OCI-M2 (cell line): ENCODE measurements around the gene NKX2-2.

Experiments used
- DNase-seq: peaks from one replicate; lab custom pipeline; 2025; ENCODE audit not compliant: unreplicated experiment; lab: John Stamatoyannopoulos, UW

The NKX2-2 gene

GRCh38 chr20:21522481-21523280 is 8.8 kb upstream of the NKX2-2 start:
- DNase-seq = no peak

DNA sequence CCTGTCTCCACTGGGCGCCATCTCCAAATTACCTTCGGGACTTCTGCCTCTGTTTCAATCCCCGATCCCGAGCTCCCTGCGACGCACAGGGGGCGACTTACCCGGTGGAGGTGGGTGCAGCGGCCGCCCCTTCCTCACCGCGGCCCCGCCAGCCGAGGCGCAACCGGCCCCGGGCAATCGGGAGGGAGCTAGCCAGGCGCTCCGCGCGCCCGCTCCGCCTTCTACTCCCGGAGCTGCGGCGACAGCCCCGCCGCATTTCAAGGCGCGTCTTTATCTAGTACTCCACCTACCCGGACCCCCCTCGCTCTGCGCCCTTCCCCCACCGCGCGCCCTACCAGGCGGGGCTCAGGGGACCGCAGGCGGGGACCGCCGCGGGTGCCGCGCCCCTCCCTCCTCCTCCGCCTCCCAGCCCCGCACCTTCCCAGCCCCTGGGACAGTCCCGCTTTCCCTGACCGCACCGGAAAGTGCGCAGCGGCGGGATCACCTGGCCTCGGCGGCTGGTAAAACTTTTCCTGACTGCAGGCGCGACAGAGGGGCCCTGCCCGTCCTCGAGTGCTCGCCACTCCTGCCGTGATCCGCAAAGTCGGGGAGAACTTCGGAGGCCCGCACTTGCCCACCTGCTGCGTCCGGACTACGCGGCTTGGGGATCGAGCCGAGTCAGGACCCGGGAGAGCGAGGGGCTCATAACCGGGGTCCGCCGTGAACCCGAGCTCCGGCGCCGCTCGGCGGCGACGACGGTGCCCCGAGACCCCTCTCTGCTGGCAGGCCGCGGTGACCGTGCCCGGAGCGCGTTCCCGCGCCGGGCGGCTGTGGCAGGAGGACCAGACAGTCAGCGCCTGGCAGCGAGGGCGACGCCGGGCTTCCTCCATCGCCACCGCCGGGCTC is 8.0 kb upstream of the NKX2-2 start:
- no peak for DNase-seq

DNA sequence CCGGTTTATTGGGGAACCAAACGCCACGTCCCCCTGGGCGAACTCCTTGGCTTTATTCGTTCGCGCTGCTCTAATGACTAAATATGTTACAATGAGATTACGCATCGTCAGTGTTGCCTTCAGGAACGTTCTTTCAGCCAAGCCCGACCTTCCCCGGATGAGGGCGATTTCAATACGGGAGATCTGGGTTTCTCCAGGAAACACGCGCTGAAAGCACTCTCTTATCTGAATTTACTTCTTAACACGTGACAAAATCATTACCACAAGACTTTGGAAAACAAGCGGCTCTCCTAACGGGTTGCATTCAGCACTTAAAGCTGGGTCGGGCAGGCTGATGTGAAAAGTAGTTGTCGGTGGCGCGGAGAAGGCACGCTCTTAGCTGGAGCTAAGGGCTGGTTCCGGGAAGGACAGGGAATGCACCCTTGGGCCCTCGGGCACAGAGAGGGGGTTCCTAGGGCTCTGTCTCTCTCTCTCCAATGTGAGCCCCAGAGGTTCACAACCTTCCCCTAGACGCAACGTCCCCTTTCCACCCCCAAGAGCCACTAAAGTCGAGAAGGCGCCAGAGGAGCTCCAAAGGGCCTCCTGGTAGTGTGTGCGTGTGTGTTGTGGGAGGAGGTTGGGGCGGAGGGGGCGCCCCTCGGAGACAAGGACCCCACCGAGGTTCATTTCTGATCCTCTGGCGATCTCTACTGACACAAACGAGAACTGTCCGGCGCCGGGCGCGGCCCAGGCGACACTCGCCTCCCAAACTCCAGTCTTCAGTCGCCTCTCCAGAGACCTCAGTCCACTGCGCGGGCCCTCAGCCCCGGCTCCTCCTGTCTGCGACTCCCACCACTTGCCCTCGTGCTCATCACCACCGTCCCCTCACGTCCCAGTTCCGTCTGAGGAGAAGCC is 7.1 kb upstream of the NKX2-2 start:
- no peak for DNase-seq

DNA sequence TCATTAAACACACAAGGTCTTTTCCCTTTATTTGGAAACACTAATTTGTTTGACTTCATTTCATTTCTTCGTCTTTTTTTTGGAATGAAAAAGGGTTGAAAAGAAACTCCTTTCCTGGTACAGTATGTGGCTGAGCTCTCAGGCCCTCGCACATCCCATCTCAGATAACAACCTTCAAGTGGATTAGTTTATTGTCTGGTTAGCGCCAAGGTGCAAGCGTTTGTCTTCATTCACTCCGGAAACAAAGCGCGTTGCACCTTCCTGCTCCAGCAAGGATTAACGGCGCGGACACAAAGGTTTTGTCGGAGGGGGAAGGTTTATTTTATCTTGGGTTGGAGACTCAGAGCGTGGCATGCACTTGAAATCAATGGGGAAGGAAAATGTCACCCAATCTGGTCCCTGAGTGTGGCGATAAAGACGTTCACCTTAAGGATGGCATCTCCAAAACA is 5.3 kb upstream of the NKX2-2 start:
- no peak for DNase-seq

GRCh38 chr20:21518292-21518991 is 4.6 kb upstream of the NKX2-2 start:
- DNase-seq = no peak

DNA sequence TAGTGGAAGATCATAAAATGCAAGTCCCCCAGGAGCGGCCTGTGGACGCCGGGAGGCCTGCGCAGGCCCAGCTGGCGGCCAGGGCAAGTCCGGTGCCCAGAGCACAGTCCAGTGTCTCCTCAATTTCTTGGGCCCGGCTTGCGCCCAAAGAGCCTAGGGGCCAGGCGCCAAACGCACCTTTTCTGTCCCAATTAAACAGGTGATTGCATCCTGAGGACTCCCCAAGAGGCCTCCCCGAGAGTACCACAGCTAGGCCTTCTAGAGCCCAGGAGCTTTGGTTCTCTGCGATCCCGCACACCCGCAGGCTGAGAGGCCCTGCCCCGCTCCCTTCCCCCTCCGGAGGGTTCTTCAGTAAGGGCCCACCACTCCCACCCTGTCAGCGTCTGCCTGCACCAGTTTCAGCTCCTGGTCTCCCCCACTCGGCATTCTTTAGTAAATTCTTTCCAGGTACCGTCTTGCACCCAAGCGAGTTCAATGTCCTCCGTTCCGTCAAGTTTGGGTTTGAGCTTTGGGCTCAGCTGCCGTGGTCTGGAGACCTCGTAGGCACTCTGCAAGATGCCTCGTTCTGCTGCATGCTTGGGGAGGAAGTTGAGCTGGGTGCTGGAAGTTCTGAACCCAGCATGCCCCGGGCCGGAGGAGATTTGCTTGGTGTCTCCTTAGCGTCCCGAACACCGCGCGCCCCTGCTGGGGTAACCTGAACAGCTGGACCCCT is 3.9 kb upstream of the NKX2-2 start:
- DNase-seq = no peak

DNA sequence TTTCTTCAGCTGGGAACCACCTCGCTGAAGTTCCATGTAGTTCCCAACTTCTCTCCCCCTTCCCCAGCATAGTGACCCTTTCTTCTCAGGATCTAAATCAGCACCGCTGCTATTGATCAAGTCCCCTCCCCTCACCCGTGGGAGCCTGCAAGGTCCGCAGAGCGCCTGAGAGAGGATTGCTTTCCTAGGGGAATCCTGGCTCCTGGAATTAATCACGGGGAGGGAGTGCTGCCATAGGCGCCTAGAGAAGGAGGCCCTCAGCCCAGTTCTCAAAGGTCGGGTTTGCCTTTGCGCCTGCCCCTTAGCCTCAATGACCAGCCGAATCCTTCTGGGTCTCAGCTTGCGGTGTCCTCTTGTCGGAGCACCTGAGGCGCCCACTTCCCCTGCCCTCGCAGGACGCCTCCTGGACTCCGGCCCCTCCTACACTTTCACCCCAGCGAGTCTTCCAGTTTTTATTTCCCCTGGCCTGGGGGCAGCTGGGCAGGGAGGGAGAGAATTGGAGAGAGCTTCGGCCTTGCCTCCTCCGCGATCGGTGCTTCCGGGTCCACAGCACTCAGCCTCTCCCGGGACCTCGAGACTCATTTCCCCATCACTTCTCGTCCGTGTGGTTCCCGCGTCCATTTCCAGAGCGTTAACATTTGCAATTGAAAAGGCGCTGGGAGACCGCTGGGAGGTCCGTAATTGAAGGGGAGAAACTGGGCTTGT is 3.1 kb upstream of the NKX2-2 start:
- DNase-seq = no peak

DNA sequence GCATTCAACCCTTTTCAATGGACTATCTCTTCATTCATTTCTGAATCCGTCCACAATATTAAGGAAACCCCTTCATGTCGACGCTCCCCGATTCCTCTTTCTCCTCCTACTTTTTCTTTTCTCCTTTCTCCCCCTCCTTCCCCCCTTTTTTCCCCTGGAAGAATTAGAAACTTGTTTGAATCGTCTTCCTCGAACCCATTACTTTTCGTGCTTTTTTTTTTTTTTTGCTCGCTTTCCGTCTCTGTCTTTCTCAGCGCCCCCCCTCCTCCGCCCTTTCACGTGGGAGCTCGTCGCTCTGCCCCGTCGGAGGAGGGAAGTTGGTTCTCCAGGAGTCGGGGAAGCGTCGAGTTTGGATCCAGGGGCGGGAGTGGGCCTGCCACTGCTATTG is 2.3 kb upstream of the NKX2-2 start:
- DNase-seq = no peak

DNA sequence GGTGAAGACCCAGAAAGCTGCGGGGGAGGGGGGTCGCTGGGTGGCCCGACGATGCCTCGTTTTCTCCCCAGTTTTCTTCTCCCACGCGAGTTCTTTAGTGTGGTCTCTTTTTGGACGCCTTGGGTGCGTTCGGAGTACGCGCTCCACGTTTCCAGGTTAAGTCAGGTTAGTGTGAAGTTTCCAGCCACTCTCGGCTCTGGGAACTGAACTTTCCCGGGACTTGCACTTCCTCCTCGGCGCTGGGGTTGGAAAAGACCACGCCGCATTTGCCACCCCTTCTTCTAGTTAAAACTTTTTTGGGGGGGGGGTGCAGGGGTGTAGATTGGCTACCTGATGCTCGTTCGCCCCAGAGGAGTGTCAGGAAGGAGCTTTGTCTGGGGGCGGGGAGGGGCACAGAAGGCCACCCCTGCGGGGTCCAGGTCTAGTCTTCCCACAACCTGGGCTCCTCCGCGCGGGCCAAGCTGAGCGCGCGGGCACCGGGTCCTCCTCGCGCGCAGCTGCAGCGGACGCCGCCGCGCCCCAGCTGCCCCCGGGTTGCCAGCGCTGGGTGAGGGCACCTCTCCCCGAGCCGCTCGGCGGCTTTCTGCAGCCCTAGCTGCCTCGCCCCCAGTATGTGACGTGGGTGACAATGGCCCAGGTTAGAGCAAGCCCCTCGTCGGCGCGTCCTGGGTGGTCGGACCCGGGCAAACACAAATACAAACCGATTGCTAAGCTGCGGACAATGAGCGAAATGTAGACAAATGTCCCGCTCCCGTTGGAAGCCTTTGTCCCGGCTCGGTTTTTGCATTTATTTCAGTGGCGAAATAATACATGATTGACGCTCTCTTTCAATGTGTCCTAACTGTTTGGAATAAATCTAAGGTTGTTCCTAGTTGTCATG is 1.7 kb upstream of the NKX2-2 start:
- DNase-seq = no peak

DNA sequence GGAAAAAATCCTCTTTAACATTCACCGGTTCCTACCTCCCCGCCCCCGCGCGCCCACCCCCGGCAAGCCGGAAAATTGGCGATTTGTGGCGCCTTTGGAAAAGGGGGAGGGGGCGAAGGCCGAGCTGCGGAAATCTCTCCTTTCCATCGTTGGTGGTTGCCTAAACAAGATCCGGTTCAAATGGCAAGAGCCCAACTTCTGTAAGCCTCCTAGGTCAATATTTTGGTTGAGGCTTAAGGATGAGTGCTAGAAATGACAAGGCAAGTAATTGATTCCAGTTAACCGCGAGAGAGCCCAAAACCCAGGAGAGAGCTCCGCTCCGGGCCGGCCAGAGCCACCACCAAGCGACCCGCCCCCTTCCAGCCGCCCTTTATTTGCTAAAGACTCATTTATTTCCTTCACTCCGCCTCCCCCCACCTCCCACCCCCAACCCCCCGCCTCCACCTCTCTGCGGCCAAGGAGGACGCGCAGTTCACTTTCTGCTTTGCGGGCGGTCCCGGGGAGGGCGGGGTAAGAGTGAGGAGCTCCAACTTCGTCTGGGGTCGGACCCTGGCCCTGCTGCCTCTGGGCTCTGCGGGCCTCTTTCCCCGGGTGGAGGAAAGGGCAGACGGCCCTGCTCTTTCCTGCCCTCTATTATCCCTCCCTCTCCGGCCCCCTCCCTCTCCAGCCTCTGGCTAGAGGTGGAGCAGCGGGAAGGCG is 838 bp upstream of the NKX2-2 start:
- no peak for DNase-seq

DNA sequence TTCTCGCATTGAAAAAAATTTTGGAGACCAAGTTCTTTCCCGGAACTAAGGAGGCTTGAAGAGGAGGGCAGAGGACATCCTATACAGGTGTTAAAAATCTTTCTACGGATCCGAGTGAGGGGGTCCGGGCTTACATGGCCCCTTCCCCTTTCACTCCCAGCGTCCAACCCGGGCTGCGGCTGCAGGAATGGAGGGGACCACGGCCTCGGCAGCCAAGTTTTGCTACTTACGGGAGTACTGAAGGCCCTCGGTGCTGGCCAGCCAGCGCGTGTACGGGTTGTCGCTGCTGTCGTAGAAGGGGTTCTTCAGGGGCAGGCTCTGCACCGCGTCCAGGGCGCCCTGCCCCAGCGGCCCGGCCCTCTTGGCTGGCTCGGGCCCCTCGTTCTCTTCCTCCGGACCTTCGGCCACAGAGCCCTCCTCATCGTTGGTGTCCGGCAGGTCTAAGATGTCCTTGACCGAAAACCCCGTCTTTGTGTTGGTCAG is 642 bp downstream of the NKX2-2 start:
- DNase-seq = no peak

DNA sequence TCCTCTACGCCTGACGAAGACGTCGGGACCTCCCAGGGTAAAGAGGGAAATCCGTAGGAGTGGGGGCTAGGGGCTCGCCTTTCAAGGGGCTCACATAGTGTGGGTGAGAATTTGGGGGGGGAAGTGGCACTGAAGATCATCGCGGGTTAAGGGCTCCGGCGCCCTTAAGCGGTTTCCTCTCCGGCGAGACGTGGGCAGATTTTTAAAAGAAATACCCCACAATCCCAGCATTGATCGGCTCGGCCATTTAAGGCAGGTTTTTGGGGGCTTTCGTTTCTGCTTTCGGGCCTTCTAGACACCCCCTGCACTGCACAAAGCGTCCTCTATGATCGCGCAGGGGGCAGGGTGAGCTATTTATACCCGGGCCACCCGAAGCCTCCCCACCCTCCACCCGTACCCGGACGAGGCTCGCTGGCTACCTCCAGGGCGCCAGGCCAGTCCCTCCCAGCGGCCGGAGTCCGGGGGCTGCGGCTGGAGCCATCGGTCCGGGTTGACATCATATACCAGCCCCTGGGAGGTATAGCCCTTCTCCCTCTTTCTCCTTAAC is 1.2 kb downstream of the NKX2-2 start:
- no peak for DNase-seq

- no peak for DNase-seq
Observed at GRCh38 chr20:21511850-21512633, 1.8 kb downstream of the NKX2-2 start.

- DNase-seq = no peak
Observed at GRCh38 chr20:21511485-21511849, 2.4 kb downstream of the NKX2-2 start.

GRCh38 chr20:21510414-21511384 is 3.2 kb downstream of the NKX2-2 start:
- DNase-seq = no peak
